ENCODE data around the gene KISS1R.

DNA sequence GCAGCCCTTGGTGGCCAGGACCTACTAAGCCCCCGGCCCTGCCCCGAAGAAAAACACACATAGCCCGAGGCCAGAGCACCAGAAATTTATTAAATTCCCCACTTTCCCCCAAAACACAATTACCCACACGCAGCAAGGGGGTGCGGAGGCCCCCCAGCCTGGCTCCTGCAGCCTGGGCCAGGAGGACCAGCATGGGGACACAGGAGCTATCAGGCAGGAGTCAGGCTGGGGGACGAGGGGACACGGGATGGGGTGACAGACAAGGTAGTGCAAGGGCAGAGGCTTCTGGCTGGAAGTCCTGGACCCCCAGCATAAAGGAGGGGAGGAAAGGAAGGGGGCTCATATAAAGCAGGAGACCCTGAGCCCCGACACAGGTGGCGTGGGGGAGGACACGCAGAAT lies 20.7 kb upstream of the KISS1R start:
- TF ChIP-seq, protein P1, sequence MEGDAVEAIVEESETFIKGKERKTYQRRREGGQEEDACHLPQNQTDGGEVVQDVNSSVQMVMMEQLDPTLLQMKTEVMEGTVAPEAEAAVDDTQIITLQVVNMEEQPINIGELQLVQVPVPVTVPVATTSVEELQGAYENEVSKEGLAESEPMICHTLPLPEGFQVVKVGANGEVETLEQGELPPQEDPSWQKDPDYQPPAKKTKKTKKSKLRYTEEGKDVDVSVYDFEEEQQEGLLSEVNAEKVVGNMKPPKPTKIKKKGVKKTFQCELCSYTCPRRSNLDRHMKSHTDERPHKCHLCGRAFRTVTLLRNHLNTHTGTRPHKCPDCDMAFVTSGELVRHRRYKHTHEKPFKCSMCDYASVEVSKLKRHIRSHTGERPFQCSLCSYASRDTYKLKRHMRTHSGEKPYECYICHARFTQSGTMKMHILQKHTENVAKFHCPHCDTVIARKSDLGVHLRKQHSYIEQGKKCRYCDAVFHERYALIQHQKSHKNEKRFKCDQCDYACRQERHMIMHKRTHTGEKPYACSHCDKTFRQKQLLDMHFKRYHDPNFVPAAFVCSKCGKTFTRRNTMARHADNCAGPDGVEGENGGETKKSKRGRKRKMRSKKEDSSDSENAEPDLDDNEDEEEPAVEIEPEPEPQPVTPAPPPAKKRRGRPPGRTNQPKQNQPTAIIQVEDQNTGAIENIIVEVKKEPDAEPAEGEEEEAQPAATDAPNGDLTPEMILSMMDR (IDR thresholded peaks at IDR 0.05): no peak
- no peak for TF ChIP-seq POLR2A (IDR thresholded peaks at IDR 0.05)

All from adrenal gland (tissue), 5 donors.